AG10803 (cell line): ENCODE measurements around the gene MXI1.

Source experiments
- DNase-seq: peaks from one replicate; pipeline ENCODE4 v3.0.0; 2010; ENCODE audit warnings: low read depth
- H3K4me3 ChIP-seq: 2 replicates; pipeline ENCODE4 v1.5.1; 2011; ENCODE audit warnings: mild to moderate bottlenecking, low read length, control low read depth
- TF ChIP-seq, protein P1 (sequence below): conservative IDR thresholded peaks from 2 replicates; pipeline ENCODE4 v1.5.1; 2011; ENCODE audit warnings: mild to moderate bottlenecking, low read length, control low read depth, inconsistent platforms

The MXI1 gene

DNA sequence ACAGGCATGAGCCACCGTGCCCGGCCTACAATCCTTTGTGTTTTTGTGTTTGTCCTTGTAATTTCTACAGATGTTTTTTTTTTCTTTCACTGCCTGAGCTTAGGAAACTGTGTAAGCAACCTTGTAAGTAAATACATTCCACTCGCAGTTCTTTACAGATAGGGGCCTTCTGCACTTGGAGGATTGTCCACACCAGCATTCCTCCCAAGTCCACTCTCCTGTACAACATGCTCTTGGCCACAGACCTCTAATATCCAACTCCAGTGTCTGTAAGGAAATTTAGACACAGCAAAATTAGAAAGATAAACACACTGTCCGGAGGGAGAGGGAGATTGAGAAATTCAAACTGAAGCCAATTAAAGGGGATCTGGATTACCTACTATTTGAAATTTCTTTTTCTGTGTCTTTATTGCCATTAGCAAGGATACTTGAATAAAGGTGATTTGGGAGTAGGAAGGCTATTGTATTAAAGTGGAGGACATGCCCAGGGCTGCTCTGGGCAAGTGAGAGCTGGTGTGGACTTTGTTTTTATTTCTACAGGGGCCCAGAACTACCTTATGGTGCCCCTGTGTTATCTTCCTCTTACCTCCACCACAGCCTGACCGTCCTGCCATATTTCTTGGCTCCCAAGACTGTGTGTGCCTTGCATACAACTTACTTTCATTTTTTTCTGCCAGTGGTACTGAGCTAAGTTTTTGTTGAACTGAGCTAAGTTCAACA is 9.7 kb downstream of the MXI1 start:
- no peak for DNase-seq

DNA sequence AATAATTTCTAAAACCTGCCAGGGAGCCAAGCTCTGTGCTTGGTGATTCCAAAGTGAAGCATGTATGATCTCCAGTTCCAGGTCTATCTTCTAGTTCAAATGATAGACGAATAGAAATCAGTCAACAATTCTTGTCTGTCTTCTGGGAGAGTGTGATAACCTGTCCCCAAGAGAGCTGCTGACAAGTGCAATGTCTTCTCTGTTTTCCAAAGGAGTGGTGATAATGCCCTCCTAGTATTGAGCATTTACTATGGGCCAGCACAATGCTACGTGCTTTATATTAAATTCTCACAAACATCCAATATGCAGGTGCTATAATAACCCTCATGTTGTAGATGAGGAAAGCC is 10.2 kb downstream of the MXI1 start:
- TF ChIP-seq, protein P1, sequence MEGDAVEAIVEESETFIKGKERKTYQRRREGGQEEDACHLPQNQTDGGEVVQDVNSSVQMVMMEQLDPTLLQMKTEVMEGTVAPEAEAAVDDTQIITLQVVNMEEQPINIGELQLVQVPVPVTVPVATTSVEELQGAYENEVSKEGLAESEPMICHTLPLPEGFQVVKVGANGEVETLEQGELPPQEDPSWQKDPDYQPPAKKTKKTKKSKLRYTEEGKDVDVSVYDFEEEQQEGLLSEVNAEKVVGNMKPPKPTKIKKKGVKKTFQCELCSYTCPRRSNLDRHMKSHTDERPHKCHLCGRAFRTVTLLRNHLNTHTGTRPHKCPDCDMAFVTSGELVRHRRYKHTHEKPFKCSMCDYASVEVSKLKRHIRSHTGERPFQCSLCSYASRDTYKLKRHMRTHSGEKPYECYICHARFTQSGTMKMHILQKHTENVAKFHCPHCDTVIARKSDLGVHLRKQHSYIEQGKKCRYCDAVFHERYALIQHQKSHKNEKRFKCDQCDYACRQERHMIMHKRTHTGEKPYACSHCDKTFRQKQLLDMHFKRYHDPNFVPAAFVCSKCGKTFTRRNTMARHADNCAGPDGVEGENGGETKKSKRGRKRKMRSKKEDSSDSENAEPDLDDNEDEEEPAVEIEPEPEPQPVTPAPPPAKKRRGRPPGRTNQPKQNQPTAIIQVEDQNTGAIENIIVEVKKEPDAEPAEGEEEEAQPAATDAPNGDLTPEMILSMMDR = no peak
- no peak overlapping the region for H3K4me3 ChIP-seq
- no peak for DNase-seq

More for the DNA sequence above, 9.7 kb downstream of the MXI1 start:
- TF ChIP-seq, protein P1 = no peak
- H3K4me3 ChIP-seq = no peak overlapping the region

DNA sequence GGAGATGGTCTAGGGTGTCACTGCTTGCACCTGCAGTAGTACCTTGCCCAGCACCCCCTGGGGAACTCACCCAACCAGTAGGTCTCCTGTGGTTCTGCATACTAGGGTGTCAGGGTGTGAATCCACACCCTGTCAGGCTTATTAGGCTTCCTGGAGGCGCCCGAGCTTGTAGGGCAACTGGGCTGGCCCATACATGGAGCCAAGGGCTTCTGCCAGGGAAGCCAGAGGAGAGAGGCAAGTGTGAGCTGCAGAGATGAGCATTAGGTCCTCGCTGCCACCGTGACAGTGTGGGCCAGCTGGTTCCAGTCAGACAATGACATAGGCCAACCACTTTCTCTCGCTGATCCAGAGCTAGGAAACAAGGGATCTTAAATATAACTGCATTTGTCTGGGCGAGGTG is 11.2 kb downstream of the MXI1 start:
- TF ChIP-seq, protein P1 = no peak
- DNase-seq = no peak
- no peak overlapping the region for H3K4me3 ChIP-seq

DNA sequence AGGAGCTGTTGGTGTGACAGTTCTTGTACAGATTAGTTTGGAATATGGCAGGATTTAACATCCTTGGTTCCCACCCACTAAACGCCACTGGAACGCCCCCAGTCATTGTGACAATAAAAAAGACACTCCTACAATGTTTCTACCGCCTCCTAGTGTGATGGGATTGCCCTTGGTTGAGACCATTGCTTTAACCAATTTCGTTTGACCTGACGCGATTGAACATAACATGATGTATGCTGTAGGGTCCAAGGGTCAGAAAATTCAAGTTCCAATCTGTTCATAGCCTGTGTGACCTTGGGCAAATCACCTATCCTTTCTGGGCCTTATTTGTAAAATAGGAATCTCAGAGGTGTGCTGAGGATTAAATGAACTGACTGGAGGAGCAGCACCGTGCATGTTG is 12.5 kb downstream of the MXI1 start:
- no peak for DNase-seq
- TF ChIP-seq, protein P1 = no peak
- no peak overlapping the region for H3K4me3 ChIP-seq

DNA sequence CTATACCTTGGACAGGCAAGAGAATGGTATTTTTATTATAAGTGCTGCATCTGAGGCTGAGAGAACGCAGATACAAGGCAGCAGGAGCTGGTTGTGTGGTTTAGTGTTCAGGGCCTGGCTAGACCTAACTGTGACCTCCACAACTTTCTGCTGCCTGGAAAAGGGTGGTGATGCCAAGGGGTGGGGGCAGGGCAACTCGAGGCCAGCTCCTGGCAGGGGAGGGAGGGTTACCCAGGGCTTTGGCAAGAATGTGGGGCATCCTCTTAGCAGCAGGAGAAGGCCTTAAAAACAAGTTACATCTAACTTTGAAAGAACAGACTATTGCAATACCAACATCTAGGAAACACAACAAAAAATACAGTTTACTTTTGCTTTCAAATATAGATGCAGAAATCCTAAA is 13.0 kb downstream of the MXI1 start:
- H3K4me3 ChIP-seq = no peak overlapping the region
- DNase-seq = no peak
- TF ChIP-seq, protein P1 = no peak

DNA sequence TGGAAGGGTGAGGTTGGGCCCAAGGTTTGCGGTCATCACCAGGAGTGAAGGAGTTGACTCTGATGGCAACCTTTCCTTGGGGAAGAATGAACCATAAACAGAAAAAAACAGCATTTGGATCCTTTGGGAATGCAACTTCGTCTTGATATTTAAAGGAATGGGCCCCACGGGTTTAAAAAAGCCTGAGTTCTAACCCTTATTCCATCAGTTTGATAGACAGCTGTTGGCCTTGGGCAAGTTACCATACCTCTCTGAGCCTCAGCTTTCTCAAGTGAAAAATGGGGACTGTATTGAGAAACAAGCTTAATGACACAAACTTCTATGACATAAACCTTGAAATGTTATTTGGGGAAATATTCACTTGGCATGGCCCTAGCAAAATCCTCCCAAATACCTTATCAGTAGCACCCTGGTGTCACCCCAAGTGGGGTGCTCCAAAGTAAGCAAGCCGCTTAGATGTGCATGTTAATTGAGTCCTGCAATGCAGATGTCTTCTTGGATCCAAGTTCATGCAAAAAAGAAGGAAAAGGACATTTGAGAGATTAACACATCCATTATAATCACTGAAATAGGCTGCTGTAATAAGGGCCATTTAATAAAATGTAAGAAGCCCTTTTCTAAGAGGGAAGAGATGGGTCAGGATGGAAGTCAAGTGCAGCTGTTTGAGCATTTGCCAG is 13.8 kb downstream of the MXI1 start:
- DNase-seq = no peak
- H3K4me3 ChIP-seq = peak overlapping the region; percentile 62
- TF ChIP-seq, protein P1 = no peak

DNA sequence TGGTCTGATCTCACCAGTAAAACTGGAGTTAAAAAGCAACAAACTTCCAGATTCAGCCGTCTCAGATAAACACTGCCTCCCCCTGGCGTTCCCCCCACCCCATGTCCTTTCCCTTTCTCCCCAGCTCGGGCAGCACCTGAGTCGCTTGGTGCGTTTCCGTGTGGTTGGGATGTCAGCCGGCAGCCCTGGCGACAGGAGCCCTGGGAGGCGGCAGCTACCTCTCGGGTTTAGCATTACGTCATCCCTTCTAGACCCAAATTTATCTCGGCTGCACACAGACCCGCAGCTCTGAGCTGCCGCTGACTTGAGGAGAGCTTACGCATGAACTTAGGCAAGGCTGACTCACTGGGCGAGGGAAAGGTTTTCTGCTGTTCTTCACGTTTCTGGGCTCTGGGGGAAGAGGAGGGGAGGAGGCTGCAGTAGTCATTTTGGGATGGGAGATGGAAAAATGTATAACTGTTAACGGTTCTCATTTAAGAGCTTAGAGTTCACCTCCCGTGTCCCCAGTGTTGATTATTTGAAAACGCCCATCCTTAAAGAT is 14.4 kb downstream of the MXI1 start:
- DNase-seq = peak; percentile 91
- peak overlapping the region; percentile 62 for H3K4me3 ChIP-seq
- TF ChIP-seq, protein P1 = peak; percentile 37
